A673 (cell line): ENCODE measurements around the gene ZNF813. TPM values are rescaled to one million over a fixed set of nuclear protein-coding genes. Genes with fewer than 3 reads are reported as not detected.

Experiments
- BruUV-seq: library from RNA; stranded (reverse); fragments of 400-500 nt; replicated peaks from 2 replicates; lab custom pipeline; 2021; lab: Mats Ljungman, UMichigan
- CTCF ChIA-PET: fragments of 300-600 bp; sonication (Branson Sonifier 250); formaldehyde crosslinking; loops from one replicate; lab custom pipeline; 2022; ENCODE audit warnings: antibody characterized with exemption; lab: Charles Lee
- POLR2A ChIA-PET: fragments of 300-600 bp; sonication (Branson Sonifier 250); formaldehyde crosslinking; loops from one replicate; lab custom pipeline; 2022; ENCODE audit warnings: antibody characterized with exemption; ENCODE audit not compliant: low non-redundant PET; lab: Charles Lee
- DNase-seq: peaks from one replicate; pipeline ENCODE4 v3.0.0-alpha.2; 2015; ENCODE audit warnings: low spot score
- H3K27ac ChIP-seq: fragments of 200-600 bp; sonication (generic); 2 replicates; pipeline ENCODE4 v1.5.1; 2016; ENCODE audit warnings: mixed run types, low read depth, mild to moderate bottlenecking, mixed read lengths, antibody characterized with exemption, low read length; ENCODE audit not compliant: poor library complexity, severe bottlenecking
- H3K27me3 ChIP-seq: fragments of 200-600 bp; sonication (generic); replicated peaks from 2 replicates; pipeline ENCODE4 v1.6.1; 2017; ENCODE audit warnings: mixed run types, low read depth, mild to moderate bottlenecking, mixed read lengths, antibody characterized with exemption, low read length; ENCODE audit not compliant: insufficient read depth, poor library complexity
- H3K36me3 ChIP-seq: fragments of 200-600 bp; sonication (generic); 2 replicates; pipeline ENCODE4 v1.6.1; 2016; ENCODE audit warnings: mixed run types, mild to moderate bottlenecking, mixed read lengths, antibody characterized with exemption, low read length; ENCODE audit not compliant: insufficient read depth, poor library complexity, severe bottlenecking
- H3K4me1 ChIP-seq: fragments of 200-600 bp; sonication (generic); 2 replicates; pipeline ENCODE4 v1.6.1; 2017; ENCODE audit warnings: mixed run types, mild to moderate bottlenecking, mixed read lengths, antibody characterized with exemption, low read length; ENCODE audit not compliant: insufficient read depth, poor library complexity, severe bottlenecking
- H3K4me3 ChIP-seq: fragments of 200-600 bp; sonication (generic); 2 replicates; pipeline ENCODE4 v1.5.1; 2016; ENCODE audit warnings: low read depth, mixed run types, mild to moderate bottlenecking, mixed read lengths, low read length; ENCODE audit not compliant: poor library complexity, severe bottlenecking
- H3K9me3 ChIP-seq: fragments of 200-600 bp; sonication (generic); 2 replicates; pipeline ENCODE4 v1.6.1; 2016; ENCODE audit warnings: mixed run types, low read depth, mild to moderate bottlenecking, mixed read lengths, antibody characterized with exemption, low read length; ENCODE audit not compliant: poor library complexity, severe bottlenecking
- CTCF ChIP-seq: fragments of 300-800, 200-600 bp; sonication (generic); conservative IDR thresholded peaks from 2 replicates; pipeline ENCODE4 v1.5.1; 2017; ENCODE audit warnings: low read depth, mild to moderate bottlenecking, antibody characterized with exemption, low read length, moderate library complexity, mixed read lengths
- EZH2 ChIP-seq: fragments of 200-600 bp; sonication (generic); IDR thresholded peaks from 2 replicates; pipeline ENCODE4 v1.6.1; 2017; ENCODE audit warnings: borderline replicate concordance, low read depth, mild to moderate bottlenecking, mixed read lengths, antibody characterized with exemption, low read length; ENCODE audit not compliant: poor library complexity, severe bottlenecking
- intact Hi-C: fragments of 100-400 bp; cut with micrococcal nuclease; formaldehyde crosslinking; loops from one replicate; pipeline ENCODE4 v1.10.0; 2022; ENCODE audit not compliant: unreplicated experiment
- total RNA-seq: library from RNA; stranded (reverse); gene quantifications from 2 replicates; pipeline ENCODE4 v1.2.3, GENCODE V29; 2021

Gene ZNF813
- total RNA-seq, 1 experiment from 2014 or later: 5.6 TPM

GRCh38 chr19:53540091-53540490 lies 72.6 kb downstream of the ZNF813 start:
- ChIA-PET CTCF (no interaction called here), POLR2A (no interaction called here)
- TF ChIP-seq CTCF: no peak
- no peak for TF ChIP-seq EZH2
- Histone ChIP-seq H3K4me1 (no peaks in the 10 kb centered on the region), H3K27ac (no peak overlapping the region), H3K36me3 (no peaks in the 10 kb centered on the region), H3K9me3 (no peaks in the 10 kb centered on the region), H3K4me3 (no peak overlapping the region), H3K27me3 (no peaks in the 10 kb centered on the region)
- no peak for DNase-seq
- BruUV-seq: no TSS peak
- intact Hi-C loops: no loop called here

GRCh38 chr19:53541971-53542370 lies 74.4 kb downstream of the ZNF813 start:
- Histone ChIP-seq H3K4me1 (no peaks in the 10 kb centered on the region), H3K27ac (no peak overlapping the region), H3K4me3 (no peak overlapping the region), H3K27me3 (no peaks in the 10 kb centered on the region), H3K9me3 (no peaks in the 10 kb centered on the region), H3K36me3 (no peaks in the 10 kb centered on the region)
- TF ChIP-seq EZH2: no peak
- TF ChIP-seq CTCF: no peak
- no TSS peak for BruUV-seq
- POLR2A ChIA-PET: no interaction called here
- no peak for DNase-seq
- intact Hi-C loops: no loop called here
- CTCF ChIA-PET: no interaction called here

GRCh38 chr19:53545271-53546065 lies 77.9 kb downstream of the ZNF813 start:
- intact Hi-C loops: no loop called here
- Histone ChIP-seq H3K36me3 (no peaks in the 10 kb centered on the region), H3K9me3 (no peaks in the 10 kb centered on the region), H3K4me1 (no peaks in the 10 kb centered on the region), H3K27me3 (no peaks in the 10 kb centered on the region), H3K27ac (no peak overlapping the region), H3K4me3 (no peak overlapping the region)
- DNase-seq: no peak
- ChIA-PET POLR2A (no interaction called here), CTCF (no interaction called here)
- BruUV-seq: no TSS peak
- TF ChIP-seq CTCF: no peak

Other genes starting within 250 kb of the ZNF813 start
- 5.4 and 6.1 TPM in 2 replicates for gene ZNF677, start 212.9 kb upstream of the ZNF813 start, total RNA-seq
- not detected in 2 replicates for gene VN1R2, start 209.4 kb upstream of the ZNF813 start, total RNA-seq
- gene VN1R4, start 200.0 kb upstream of the ZNF813 start, total RNA-seq: not detected in 2 replicates
- gene ZNF845, start 134.0 kb upstream of the ZNF813 start, total RNA-seq: 7.7 and 8.6 TPM in 2 replicates
- gene ZNF525, start 102.0 kb upstream of the ZNF813 start, total RNA-seq: 8.7 and 9.2 TPM in 2 replicates
- gene ZNF765, start 72.6 kb upstream of the ZNF813 start, total RNA-seq: 7.3 and 10.4 TPM in 2 replicates
- gene ZNF761, start 35.7 kb upstream of the ZNF813 start, total RNA-seq: 12.0 and 13.1 TPM in 2 replicates
- gene ZNF331, start 70.4 kb downstream of the ZNF813 start, total RNA-seq: 25.8 and 29.8 TPM in 2 replicates
- gene DPRX, start 164.3 kb downstream of the ZNF813 start, total RNA-seq: not detected in 2 replicates